Neural cell (in vitro differentiated cells): Measurements from ENCODE around the gene TYROBP.

Source experiments
- EZH2 ChIP-seq: fragments of 200-600, 300-800 bp; shearing (Covaris generic), sonication (generic); IDR thresholded peaks from 2 replicates; pipeline ENCODE4 v1.6.1; 2014; ENCODE audit warnings: antibody characterized with exemption, low read length, borderline replicate concordance, mild to moderate bottlenecking; ENCODE audit not compliant: insufficient read depth, poor library complexity, severe bottlenecking
- MXI1 ChIP-seq: fragments of 450-650 bp; conservative IDR thresholded peaks from 2 replicates; pipeline ENCODE4 v1.6.1; 2014; ENCODE audit warnings: antibody characterized with exemption, mild to moderate bottlenecking; ENCODE audit not compliant: poor library complexity, severe bottlenecking
- TF ChIP-seq, protein P1 (sequence below): fragments of 450-650 bp; IDR thresholded peaks from 2 replicates; pipeline ENCODE4 v1.5.1; 2014; ENCODE audit warnings: antibody characterized with exemption, mild to moderate bottlenecking, moderate library complexity; ENCODE audit not compliant: poor library complexity, severe bottlenecking
- TF ChIP-seq, protein P2 (sequence below): IDR thresholded peaks from 2 replicates; pipeline ENCODE4 v1.6.1; 2012; ENCODE audit warnings: borderline replicate concordance

DNA sequence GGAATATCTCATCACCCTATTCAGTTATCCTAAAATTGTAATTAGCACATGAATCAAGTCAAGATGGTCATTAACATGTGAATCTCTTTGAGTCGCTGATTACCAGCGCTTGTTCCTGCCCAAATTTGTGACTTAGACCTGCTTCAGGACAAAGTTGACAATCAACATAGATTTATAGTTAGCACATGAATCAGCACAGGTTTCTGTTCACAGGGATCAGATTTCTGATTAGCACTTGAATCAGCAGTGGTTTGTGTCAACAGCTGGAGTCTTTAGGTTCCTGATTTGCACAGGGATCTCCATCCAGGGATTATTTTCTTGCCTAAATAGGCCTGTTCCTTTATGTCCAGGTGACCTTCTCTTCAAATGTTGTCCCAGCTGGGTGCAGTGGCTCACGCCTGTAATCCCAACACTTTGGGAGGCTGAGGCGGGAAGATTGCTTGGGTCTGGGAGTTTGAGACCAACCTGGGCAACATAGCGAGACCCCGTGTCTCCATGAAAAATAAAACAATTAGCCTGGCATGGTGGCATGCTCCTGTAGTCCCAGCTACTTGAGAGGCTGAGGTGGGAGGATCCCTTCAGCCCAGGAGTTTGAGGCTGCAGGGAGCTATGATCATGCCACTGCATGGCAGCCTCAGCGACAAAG is 24.3 kb upstream of the TYROBP start:
- TF ChIP-seq MXI1 (no peak), EZH2 (no peak)
- TF ChIP-seq, protein P1, sequence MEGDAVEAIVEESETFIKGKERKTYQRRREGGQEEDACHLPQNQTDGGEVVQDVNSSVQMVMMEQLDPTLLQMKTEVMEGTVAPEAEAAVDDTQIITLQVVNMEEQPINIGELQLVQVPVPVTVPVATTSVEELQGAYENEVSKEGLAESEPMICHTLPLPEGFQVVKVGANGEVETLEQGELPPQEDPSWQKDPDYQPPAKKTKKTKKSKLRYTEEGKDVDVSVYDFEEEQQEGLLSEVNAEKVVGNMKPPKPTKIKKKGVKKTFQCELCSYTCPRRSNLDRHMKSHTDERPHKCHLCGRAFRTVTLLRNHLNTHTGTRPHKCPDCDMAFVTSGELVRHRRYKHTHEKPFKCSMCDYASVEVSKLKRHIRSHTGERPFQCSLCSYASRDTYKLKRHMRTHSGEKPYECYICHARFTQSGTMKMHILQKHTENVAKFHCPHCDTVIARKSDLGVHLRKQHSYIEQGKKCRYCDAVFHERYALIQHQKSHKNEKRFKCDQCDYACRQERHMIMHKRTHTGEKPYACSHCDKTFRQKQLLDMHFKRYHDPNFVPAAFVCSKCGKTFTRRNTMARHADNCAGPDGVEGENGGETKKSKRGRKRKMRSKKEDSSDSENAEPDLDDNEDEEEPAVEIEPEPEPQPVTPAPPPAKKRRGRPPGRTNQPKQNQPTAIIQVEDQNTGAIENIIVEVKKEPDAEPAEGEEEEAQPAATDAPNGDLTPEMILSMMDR = no peak
- TF ChIP-seq, protein P2, sequence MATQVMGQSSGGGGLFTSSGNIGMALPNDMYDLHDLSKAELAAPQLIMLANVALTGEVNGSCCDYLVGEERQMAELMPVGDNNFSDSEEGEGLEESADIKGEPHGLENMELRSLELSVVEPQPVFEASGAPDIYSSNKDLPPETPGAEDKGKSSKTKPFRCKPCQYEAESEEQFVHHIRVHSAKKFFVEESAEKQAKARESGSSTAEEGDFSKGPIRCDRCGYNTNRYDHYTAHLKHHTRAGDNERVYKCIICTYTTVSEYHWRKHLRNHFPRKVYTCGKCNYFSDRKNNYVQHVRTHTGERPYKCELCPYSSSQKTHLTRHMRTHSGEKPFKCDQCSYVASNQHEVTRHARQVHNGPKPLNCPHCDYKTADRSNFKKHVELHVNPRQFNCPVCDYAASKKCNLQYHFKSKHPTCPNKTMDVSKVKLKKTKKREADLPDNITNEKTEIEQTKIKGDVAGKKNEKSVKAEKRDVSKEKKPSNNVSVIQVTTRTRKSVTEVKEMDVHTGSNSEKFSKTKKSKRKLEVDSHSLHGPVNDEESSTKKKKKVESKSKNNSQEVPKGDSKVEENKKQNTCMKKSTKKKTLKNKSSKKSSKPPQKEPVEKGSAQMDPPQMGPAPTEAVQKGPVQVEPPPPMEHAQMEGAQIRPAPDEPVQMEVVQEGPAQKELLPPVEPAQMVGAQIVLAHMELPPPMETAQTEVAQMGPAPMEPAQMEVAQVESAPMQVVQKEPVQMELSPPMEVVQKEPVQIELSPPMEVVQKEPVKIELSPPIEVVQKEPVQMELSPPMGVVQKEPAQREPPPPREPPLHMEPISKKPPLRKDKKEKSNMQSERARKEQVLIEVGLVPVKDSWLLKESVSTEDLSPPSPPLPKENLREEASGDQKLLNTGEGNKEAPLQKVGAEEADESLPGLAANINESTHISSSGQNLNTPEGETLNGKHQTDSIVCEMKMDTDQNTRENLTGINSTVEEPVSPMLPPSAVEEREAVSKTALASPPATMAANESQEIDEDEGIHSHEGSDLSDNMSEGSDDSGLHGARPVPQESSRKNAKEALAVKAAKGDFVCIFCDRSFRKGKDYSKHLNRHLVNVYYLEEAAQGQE = no peak
